H9 (cell line): ENCODE results near the gene SEPTIN5. TPM values are rescaled to one million over a fixed set of nuclear protein-coding genes. Genes with fewer than 3 reads are reported as not detected.

ENCODE experiments used
- DNase-seq: peaks from one replicate; pipeline ENCODE4 v3.0.0-alpha.2; 2017
- H2AFZ ChIP-seq: one replicate; pipeline ENCODE4 v1.6.1; 2013; ENCODE audit warnings: mild to moderate bottlenecking, low read length, control low read depth, moderate library complexity
- H2AK5ac ChIP-seq: 2 replicates; pipeline ENCODE4 v1.6.1; 2013; ENCODE audit warnings: low read length, control low read depth, mixed read lengths; ENCODE audit not compliant: insufficient read length
- H2BK120ac ChIP-seq: one replicate; pipeline ENCODE4 v1.6.1; 2013; ENCODE audit warnings: low read depth, mild to moderate bottlenecking, low read length, control low read depth, inconsistent platforms; ENCODE audit not compliant: poor library complexity, severe bottlenecking
- H2BK12ac ChIP-seq: 2 replicates; pipeline ENCODE4 v1.6.1; 2013; ENCODE audit warnings: low read length, control low read depth, mixed read lengths, low read depth; ENCODE audit not compliant: insufficient read length
- H2BK15ac ChIP-seq: 2 replicates; pipeline ENCODE4 v1.6.1; 2013; ENCODE audit warnings: low read depth, low read length, control low read depth
- H2BK20ac ChIP-seq: one replicate; pipeline ENCODE4 v1.6.1; 2013; ENCODE audit warnings: low read depth, mild to moderate bottlenecking, low read length, control low read depth, inconsistent platforms; ENCODE audit not compliant: poor library complexity, severe bottlenecking
- H2BK5ac ChIP-seq: 2 replicates; pipeline ENCODE4 v1.6.1; 2013; ENCODE audit warnings: low read length, control low read depth, mixed read lengths; ENCODE audit not compliant: insufficient read length
- H3K14ac ChIP-seq: 2 replicates; pipeline ENCODE4 v1.6.1; 2013; ENCODE audit warnings: low read length, control low read depth; ENCODE audit not compliant: insufficient read depth
- H3K18ac ChIP-seq: 2 replicates; pipeline ENCODE4 v1.6.1; 2013; ENCODE audit warnings: low read depth, mild to moderate bottlenecking, mixed read lengths, low read length, control low read depth; ENCODE audit not compliant: insufficient read length
- H3K23ac ChIP-seq: 2 replicates; pipeline ENCODE4 v1.6.1; 2013; ENCODE audit warnings: low read length, control low read depth, mixed read lengths, low read depth; ENCODE audit not compliant: insufficient read length
- H3K23me2 ChIP-seq: 2 replicates; pipeline ENCODE4 v1.6.1; 2013; ENCODE audit warnings: low read depth, mild to moderate bottlenecking, mixed read lengths, low read length, control low read depth; ENCODE audit not compliant: insufficient read length, poor library complexity, severe bottlenecking
- H3K27ac ChIP-seq: 2 replicates; pipeline ENCODE4 v1.5.1; 2013; ENCODE audit warnings: low read length, control low read depth, mixed read lengths, low read depth; ENCODE audit not compliant: insufficient read length
- H3K27me3 ChIP-seq: 2 replicates; pipeline ENCODE4 v1.6.1; 2013; ENCODE audit warnings: low read length, control low read depth, inconsistent platforms; ENCODE audit not compliant: insufficient read depth
- H3K4ac ChIP-seq: 2 replicates; pipeline ENCODE4 v1.6.1; 2013; ENCODE audit warnings: low read depth, mild to moderate bottlenecking, control low read depth, inconsistent platforms, low read length, moderate library complexity
- H3K4me1 ChIP-seq: 2 replicates; pipeline ENCODE4 v1.6.1; 2013; ENCODE audit warnings: low read length, control low read depth, inconsistent platforms; ENCODE audit not compliant: insufficient read depth
- H3K4me2 ChIP-seq: 2 replicates; pipeline ENCODE4 v1.6.1; 2013; ENCODE audit warnings: low read length, control low read depth, mixed read lengths; ENCODE audit not compliant: insufficient read length, insufficient read depth
- H3K56ac ChIP-seq: 2 replicates; pipeline ENCODE4 v1.6.1; 2013; ENCODE audit warnings: low read depth, mild to moderate bottlenecking, mixed read lengths, low read length, control low read depth; ENCODE audit not compliant: insufficient read length
- H3K79me1 ChIP-seq: 2 replicates; pipeline ENCODE4 v1.6.1; 2013; ENCODE audit warnings: low read depth, mild to moderate bottlenecking, moderate library complexity, low read length, control low read depth, inconsistent platforms; ENCODE audit not compliant: insufficient read depth, poor library complexity, severe bottlenecking
- H3K79me2 ChIP-seq: 2 replicates; pipeline ENCODE4 v1.6.1; 2013; ENCODE audit warnings: low read length, control low read depth, inconsistent platforms; ENCODE audit not compliant: insufficient read depth
- H3K9ac ChIP-seq: 2 replicates; pipeline ENCODE4 v1.6.1; 2013; ENCODE audit warnings: low read length, control low read depth, mixed read lengths; ENCODE audit not compliant: insufficient read length; ENCODE audit errors: extremely low read depth
- H3K9me3 ChIP-seq: one replicate; pipeline ENCODE4 v1.6.1; 2013; ENCODE audit warnings: low read depth, low read length, inconsistent platforms; ENCODE audit not compliant: control insufficient read depth
- H3T11ph ChIP-seq: one replicate; pipeline ENCODE4 v1.6.1; 2013; ENCODE audit warnings: mild to moderate bottlenecking, low read length, control low read depth, inconsistent platforms
- H4K20me1 ChIP-seq: one replicate; pipeline ENCODE4 v1.6.1; 2013; ENCODE audit not compliant: control insufficient read depth, insufficient read length, insufficient read depth
- H4K5ac ChIP-seq: 2 replicates; pipeline ENCODE4 v1.6.1; 2013; ENCODE audit warnings: low read depth, mild to moderate bottlenecking, mixed read lengths, low read length, control low read depth; ENCODE audit not compliant: insufficient read length
- H4K8ac ChIP-seq: replicated peaks from 2 replicates; pipeline ENCODE4 v1.6.1; 2013; ENCODE audit warnings: low read length, control low read depth, mixed read lengths, low read depth; ENCODE audit not compliant: insufficient read length
- H4K91ac ChIP-seq: 2 replicates; pipeline ENCODE4 v1.6.1; 2013; ENCODE audit warnings: low read depth, mild to moderate bottlenecking, moderate library complexity, mixed read lengths, low read length, control low read depth; ENCODE audit not compliant: insufficient read length
- H3K27ac Mint-ChIP-seq, 3 experiments: 2 replicates in 2 of 3; 3 replicates in 1 of 3; pipeline ENCODE4 v1.8.0; 2020 to 2021; ENCODE audit warnings: mixed read lengths in 3 of 3, mild to moderate bottlenecking in 1 of 3, moderate library complexity in 1 of 3
- H3K27me3 Mint-ChIP-seq: 2 replicates; pipeline ENCODE4 v1.8.0; 2021; ENCODE audit warnings: low read depth, mild to moderate bottlenecking, moderate library complexity, mixed read lengths
- H3K36me3 Mint-ChIP-seq, 3 experiments: 2 replicates in 2 of 3; 3 replicates in 1 of 3; pipeline ENCODE4 v1.8.0; 2020 to 2021; ENCODE audit warnings: low read depth in 3 of 3, mixed read lengths in 3 of 3; ENCODE audit not compliant: insufficient read depth in 1 of 3
- H3K4me1 Mint-ChIP-seq, 2 experiments: 2 replicates each; pipeline ENCODE4 v1.8.0; 2020; ENCODE audit warnings: mixed read lengths in 2 of 2
- H3K4me3 Mint-ChIP-seq, 2 experiments: 2 replicates in 1 of 2; 3 replicates in 1 of 2; pipeline ENCODE4 v1.8.0; 2020 to 2021; ENCODE audit warnings: mild to moderate bottlenecking in 2 of 2, mixed read lengths in 2 of 2, moderate library complexity in 1 of 2
- H3K9me3 Mint-ChIP-seq, 2 experiments: 2 replicates in 1 of 2; 3 replicates in 1 of 2; pipeline ENCODE4 v1.8.0; 2020; ENCODE audit warnings: mild to moderate bottlenecking in 2 of 2, mixed read lengths in 2 of 2, moderate library complexity in 1 of 2
- WGBS: extraction: QIAGEN DNeasy Blood & Tissue Kit; methylation state at CpG from one replicate; pipeline ENCODE4 v1.1.7; 2013; ENCODE audit warnings: missing lambda C conversion rate, low lambda C conversion rate, mixed read lengths; ENCODE audit not compliant: insufficient read length; ENCODE audit errors: extremely low coverage; 5-methylcytosine and 5-hydroxymethylcytosine counted together
- long read RNA-seq: library from polyadenylated mRNA; unstranded; transcript quantifications from one replicate; pipeline ENCODE4 v2.0.0, GENCODE V29; 2020
- total RNA-seq: library from RNA; stranded (reverse); gene quantifications from 2 replicates; pipeline ENCODE4 v1.2.1, GENCODE V29; 2021
- TF ChIP-seq, protein P1 (sequence below): fragments of 200-600 bp; sonication (generic); conservative IDR thresholded peaks from 3 replicates; pipeline ENCODE4 v1.8.0; 2021; ENCODE audit warnings: antibody characterized with exemption, mild to moderate bottlenecking

The SEPTIN5 gene
- 17.7 and 17.8 TPM in 2 replicates for total RNA-seq
- long read RNA-seq, transcript SEPT5-201 (11 exons, 1,588 nt): major isoform, 37 of 44 reads
- long read RNA-seq, partial matches to known transcripts: 0 of 44 reads
- long read RNA-seq, other reads (novel, unspliced or antisense): 5 of 44 reads

DNA sequence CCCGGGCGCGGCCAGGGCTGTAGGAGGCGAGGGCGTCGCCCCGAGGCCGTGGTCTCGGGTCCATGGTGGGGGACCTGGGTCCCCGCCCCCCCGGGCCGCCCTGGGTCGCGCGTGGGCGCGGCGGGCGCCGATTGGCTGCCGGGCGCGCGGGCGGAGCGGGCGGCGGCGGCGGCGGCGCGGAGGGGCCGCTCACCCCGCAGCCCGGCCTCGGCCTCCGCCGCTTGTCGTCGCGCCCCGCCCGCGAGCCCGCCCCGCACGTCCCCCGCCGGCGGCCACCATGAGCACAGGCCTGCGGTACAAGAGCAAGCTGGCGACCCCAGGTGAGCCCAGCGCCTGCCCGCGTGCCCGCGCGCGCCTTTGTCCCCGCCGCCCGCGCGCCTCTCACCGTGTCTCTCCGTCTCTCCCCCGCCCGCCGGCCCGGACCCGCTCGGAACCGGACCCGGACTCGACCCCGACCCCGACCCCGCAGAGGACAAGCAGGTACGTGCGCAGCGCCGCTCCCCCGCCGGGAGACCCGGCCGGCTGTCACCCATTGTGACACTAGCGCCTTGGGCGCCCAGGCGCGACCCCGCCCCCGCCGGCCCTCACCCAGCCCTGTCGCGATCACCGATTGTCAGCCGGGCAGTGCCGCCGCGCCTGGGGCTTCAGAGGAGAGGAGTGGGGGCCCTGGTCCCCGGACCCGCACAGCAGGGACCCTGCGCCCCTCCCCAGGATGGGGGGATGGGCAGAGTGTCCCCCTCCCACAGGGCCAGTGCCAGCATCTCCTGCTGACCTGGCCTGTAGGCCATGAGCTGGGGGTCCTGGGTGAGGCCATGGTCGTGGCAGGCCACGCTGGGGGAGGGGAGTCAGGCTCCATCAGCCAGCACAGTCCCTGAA is at the start of gene SEPTIN5:
SEPTIN5 (plus strand) TSS at position 192 of the 876 bp plus-strand sequence; CDS start at position 278, 86 bp downstream.
- Histone ChIP-seq H2AFZ (no peak within 1 kb of the TSS), H3K9me3 (no peaks in the 10 kb centered on the region), H3K4ac (no peak within 1 kb of the TSS), H2BK15ac (no peak within 1 kb of the TSS), H2AK5ac (no peak within 1 kb of the TSS), H2BK120ac (no peak within 1 kb of the TSS), H3K4me2 (peak within 1 kb of the TSS; percentile 14), H3K14ac (no peak within 1 kb of the TSS), H3K79me2 (no peaks in the 10 kb centered on the region), H4K91ac (no peak within 1 kb of the TSS), H3K23me2 (peaks cover 10% of the 10 kb centered on the region), H3K79me1 (no peaks in the 10 kb centered on the region), H3K9ac (no peak within 1 kb of the TSS), H2BK20ac (no peak within 1 kb of the TSS), H2BK5ac (no peak within 1 kb of the TSS), H3K18ac (no peak within 1 kb of the TSS), H4K8ac (no peak within 1 kb of the TSS), H3K23ac (no peak within 1 kb of the TSS), H3K27me3 (peaks cover 6% of the 10 kb centered on the region; the same call in 1 of the 2 replicates), H3T11ph (no peak within 1 kb of the TSS), H3K27ac (no peak within 1 kb of the TSS), H3K4me1 (peaks cover 2% of the 10 kb centered on the region; the same call in 1 of the 2 replicates), H2BK12ac (no peak within 1 kb of the TSS), H4K5ac (no peak within 1 kb of the TSS), H4K20me1 (no peaks in the 10 kb centered on the region), H3K56ac (no peak within 1 kb of the TSS)
- Mint-ChIP-seq H3K36me3 (peaks cover 0 to 5% (median 0%) of the 10 kb centered on the region in 3 experiments; a peak in 1 of 7 replicates), H3K4me3 (peak within 1 kb of the TSS; percentile 65 to 79), H3K27me3 (peaks cover 71% of the 10 kb centered on the region), H3K4me1 (peaks cover 15 to 16% of the 10 kb centered on the region in 2 experiments), H3K9me3 (peaks cover 0 to 2% of the 10 kb centered on the region in 2 experiments; a peak in 1 of 5 replicates), H3K27ac (no peak within 1 kb of the TSS)
- TF ChIP-seq, protein P1, sequence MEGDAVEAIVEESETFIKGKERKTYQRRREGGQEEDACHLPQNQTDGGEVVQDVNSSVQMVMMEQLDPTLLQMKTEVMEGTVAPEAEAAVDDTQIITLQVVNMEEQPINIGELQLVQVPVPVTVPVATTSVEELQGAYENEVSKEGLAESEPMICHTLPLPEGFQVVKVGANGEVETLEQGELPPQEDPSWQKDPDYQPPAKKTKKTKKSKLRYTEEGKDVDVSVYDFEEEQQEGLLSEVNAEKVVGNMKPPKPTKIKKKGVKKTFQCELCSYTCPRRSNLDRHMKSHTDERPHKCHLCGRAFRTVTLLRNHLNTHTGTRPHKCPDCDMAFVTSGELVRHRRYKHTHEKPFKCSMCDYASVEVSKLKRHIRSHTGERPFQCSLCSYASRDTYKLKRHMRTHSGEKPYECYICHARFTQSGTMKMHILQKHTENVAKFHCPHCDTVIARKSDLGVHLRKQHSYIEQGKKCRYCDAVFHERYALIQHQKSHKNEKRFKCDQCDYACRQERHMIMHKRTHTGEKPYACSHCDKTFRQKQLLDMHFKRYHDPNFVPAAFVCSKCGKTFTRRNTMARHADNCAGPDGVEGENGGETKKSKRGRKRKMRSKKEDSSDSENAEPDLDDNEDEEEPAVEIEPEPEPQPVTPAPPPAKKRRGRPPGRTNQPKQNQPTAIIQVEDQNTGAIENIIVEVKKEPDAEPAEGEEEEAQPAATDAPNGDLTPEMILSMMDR: no peak
- no peak for DNase-seq
- WGBS: no CpG with 5 or more reads among the region's 106 CpGs
